K562 (cell line): ENCODE results near the gene CTDSP1. TPM values are rescaled to one million over a fixed set of nuclear protein-coding genes. Genes with fewer than 3 reads are reported as not detected.
A peak's percentile ranks its signal among the peaks of the same experiment; 100 is the strongest.

Experiments
- BCOR ChIP-seq: fragments of 450-650 bp; IDR thresholded peaks from 2 replicates; pipeline ENCODE4 v1.6.1; 2016
- BRD4 ChIP-seq: fragments of 200-600 bp; sonication (generic); IDR thresholded peaks from 2 replicates; pipeline ENCODE4 v1.6.1; 2017; ENCODE audit warnings: inconsistent platforms
- KDM1A ChIP-seq, 2 experiments: fragments of 450-650 bp; IDR thresholded peaks; 2 replicates each; pipeline ENCODE4 v1.6.1; 2016; ENCODE audit warnings: mild to moderate bottlenecking in 2 of 2
- RBM15 ChIP-seq: fragments of 200-400 bp; formaldehyde crosslinking; IDR thresholded peaks from 2 replicates; pipeline ENCODE4 v1.6.1; 2018; ENCODE audit warnings: mild to moderate bottlenecking, low read length, moderate library complexity; ENCODE audit not compliant: insufficient read depth
- TAF7 ChIP-seq: fragments of 450-650 bp; IDR thresholded peaks from 2 replicates; pipeline ENCODE4 v1.6.1; 2016; ENCODE audit warnings: missing genetic modification characterization, missing compliant biosample characterization
- TEAD1 ChIP-seq, 2 experiments: fragments of 450-650 bp in 1 of 2; sonication (generic) in 1 of 2; formaldehyde crosslinking; IDR thresholded peaks; 2 replicates each; pipeline versions ENCODE4 v1.4.0 to v1.8.0; 2020 to 2022; ENCODE audit warnings: mild to moderate bottlenecking in 2 of 2, missing genetic modification reagents in 1 of 2
- ZFX ChIP-seq: sonication (generic); formaldehyde crosslinking; IDR thresholded peaks from 2 replicates; pipeline ENCODE4 v1.8.0; 2022; ENCODE audit warnings: mild to moderate bottlenecking, missing genetic modification reagents, moderate library complexity
- polyA plus RNA-seq, 8 experiments: library from polyadenylated mRNA; depleted of rRNA in 4 of 8; stranded (reverse) in 5 of 8; unstranded in 3 of 8; fragments of >200 nt; fragmentation: Nextera tagmentation in 2 of 8; fragmentation: Illumina TruSeq in 1 of 8; extraction: Ambion mirVana in 2 of 8; extraction: Trizol in 1 of 8; gene quantifications; 2 replicates each; pipeline versions ENCODE4 v1.2.1 to v1.2.3, GENCODE V29; 2011 to 2014; ENCODE audit warnings: inconsistent platforms in 1 of 8, missing spikeins in 1 of 8
- total RNA-seq, 7 experiments: library from RNA; depleted of rRNA in 6 of 7; stranded (reverse); fragments of >200 nt in 6 of 7; fragmentation: Illumina TruSeq in 2 of 7; extraction: Trizol in 2 of 7; gene quantifications; 2 replicates each; pipeline versions ENCODE4 v1.2.1 to v1.2.3, GENCODE V29; 2011 to 2021; ENCODE audit warnings: low replicate concordance in 1 of 7
- TF ChIP-seq, protein P1 (sequence below): fragments of 250-450 bp; sonication (Bioruptor Pico); IDR thresholded peaks from 2 replicates; pipeline ENCODE4 v1.4.0; 2020
- TF ChIP-seq, protein P2 (sequence below): fragments of 450-650 bp; IDR thresholded peaks from one replicate; pipeline ENCODE4 v1.6.1; 2018; ENCODE audit warnings: mild to moderate bottlenecking, moderate library complexity; ENCODE audit not compliant: partially characterized antibody
- TF ChIP-seq, protein P3 (sequence below): fragments of 250-450 bp; sonication (Bioruptor Pico); IDR thresholded peaks from 2 replicates; pipeline ENCODE4 v1.4.0; 2020; ENCODE audit warnings: mild to moderate bottlenecking, moderate library complexity
- TF ChIP-seq, protein P4 (sequence below), 2 experiments: fragments of 450-650 bp in 1 of 2; sonication (generic) in 1 of 2; formaldehyde crosslinking; conservative IDR thresholded peaks; 2 replicates each; pipeline versions ENCODE4 v1.4.0 to v1.8.1; 2020 to 2022; ENCODE audit warnings: mild to moderate bottlenecking in 1 of 2, missing genetic modification reagents in 1 of 2

The CTDSP1 gene
- total and polyA plus RNA-seq, 9 of the 15 experiments (the other 6 are each of a cell fraction or from before 2014, with no cell fraction given): 2.4 to 74.8 (median 45.8) TPM

DNA sequence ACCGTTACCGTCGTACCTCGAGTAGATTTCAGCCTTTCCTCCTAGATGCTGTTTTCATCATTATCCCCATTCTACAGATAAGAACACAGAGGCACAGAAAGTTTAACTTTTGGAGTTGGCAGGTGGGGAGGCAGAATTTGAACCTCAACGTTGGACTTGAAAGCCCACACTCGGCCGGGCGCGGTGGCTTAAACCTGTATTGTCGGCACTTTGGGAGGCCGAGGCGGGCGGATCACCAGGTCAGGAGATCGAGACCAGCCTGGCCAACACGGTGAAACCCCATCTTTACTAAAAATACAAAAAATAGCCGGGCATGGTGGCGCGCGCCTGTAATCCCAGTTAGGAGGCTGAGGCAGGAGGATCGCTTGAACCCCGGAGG, 31.5 kb upstream of the CTDSP1 start (continued):
- TF ChIP-seq, protein P1, sequence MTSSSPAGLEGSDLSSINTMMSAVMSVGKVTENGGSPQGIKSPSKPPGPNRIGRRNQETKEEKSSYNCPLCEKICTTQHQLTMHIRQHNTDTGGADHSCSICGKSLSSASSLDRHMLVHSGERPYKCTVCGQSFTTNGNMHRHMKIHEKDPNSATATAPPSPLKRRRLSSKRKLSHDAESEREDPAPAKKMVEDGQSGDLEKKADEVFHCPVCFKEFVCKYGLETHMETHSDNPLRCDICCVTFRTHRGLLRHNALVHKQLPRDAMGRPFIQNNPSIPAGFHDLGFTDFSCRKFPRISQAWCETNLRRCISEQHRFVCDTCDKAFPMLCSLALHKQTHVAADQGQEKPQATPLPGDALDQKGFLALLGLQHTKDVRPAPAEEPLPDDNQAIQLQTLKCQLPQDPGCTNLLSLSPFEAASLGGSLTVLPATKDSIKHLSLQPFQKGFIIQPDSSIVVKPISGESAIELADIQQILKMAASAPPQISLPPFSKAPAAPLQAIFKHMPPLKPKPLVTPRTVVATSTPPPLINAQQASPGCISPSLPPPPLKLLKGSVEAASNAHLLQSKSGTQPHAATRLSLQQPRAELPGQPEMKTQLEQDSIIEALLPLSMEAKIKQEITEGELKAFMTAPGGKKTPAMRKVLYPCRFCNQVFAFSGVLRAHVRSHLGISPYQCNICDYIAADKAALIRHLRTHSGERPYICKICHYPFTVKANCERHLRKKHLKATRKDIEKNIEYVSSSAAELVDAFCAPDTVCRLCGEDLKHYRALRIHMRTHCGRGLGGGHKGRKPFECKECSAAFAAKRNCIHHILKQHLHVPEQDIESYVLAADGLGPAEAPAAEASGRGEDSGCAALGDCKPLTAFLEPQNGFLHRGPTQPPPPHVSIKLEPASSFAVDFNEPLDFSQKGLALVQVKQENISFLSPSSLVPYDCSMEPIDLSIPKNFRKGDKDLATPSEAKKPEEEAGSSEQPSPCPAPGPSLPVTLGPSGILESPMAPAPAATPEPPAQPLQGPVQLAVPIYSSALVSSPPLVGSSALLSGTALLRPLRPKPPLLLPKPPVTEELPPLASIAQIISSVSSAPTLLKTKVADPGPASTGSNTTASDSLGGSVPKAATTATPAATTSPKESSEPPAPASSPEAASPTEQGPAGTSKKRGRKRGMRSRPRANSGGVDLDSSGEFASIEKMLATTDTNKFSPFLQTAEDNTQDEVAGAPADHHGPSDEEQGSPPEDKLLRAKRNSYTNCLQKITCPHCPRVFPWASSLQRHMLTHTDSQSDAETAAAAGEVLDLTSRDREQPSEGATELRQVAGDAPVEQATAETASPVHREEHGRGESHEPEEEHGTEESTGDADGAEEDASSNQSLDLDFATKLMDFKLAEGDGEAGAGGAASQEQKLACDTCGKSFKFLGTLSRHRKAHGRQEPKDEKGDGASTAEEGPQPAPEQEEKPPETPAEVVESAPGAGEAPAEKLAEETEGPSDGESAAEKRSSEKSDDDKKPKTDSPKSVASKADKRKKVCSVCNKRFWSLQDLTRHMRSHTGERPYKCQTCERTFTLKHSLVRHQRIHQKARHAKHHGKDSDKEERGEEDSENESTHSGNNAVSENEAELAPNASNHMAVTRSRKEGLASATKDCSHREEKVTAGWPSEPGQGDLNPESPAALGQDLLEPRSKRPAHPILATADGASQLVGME (CRISPR knock-in tag): no peak
- TF ChIP-seq TEAD1 (CRISPR knock-in tag; IDR thresholded peaks at IDR 0.05) (no peak), BCOR (peak; percentile 97), BRD4 (no peak), TAF7 (no peak), ZFX (CRISPR knock-in tag) (peak; percentile 1; the same call in 1 of the 2 replicates), KDM1A (IDR thresholded peaks at IDR 0.05) (peak; percentile 88 to 94), RBM15 (no peak)
- TF ChIP-seq, protein P2, sequence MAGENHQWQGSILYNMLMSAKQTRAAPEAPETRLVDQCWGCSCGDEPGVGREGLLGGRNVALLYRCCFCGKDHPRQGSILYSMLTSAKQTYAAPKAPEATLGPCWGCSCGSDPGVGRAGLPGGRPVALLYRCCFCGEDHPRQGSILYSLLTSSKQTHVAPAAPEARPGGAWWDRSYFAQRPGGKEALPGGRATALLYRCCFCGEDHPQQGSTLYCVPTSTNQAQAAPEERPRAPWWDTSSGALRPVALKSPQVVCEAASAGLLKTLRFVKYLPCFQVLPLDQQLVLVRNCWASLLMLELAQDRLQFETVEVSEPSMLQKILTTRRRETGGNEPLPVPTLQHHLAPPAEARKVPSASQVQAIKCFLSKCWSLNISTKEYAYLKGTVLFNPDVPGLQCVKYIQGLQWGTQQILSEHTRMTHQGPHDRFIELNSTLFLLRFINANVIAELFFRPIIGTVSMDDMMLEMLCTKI: no peak
- TF ChIP-seq, protein P3, sequence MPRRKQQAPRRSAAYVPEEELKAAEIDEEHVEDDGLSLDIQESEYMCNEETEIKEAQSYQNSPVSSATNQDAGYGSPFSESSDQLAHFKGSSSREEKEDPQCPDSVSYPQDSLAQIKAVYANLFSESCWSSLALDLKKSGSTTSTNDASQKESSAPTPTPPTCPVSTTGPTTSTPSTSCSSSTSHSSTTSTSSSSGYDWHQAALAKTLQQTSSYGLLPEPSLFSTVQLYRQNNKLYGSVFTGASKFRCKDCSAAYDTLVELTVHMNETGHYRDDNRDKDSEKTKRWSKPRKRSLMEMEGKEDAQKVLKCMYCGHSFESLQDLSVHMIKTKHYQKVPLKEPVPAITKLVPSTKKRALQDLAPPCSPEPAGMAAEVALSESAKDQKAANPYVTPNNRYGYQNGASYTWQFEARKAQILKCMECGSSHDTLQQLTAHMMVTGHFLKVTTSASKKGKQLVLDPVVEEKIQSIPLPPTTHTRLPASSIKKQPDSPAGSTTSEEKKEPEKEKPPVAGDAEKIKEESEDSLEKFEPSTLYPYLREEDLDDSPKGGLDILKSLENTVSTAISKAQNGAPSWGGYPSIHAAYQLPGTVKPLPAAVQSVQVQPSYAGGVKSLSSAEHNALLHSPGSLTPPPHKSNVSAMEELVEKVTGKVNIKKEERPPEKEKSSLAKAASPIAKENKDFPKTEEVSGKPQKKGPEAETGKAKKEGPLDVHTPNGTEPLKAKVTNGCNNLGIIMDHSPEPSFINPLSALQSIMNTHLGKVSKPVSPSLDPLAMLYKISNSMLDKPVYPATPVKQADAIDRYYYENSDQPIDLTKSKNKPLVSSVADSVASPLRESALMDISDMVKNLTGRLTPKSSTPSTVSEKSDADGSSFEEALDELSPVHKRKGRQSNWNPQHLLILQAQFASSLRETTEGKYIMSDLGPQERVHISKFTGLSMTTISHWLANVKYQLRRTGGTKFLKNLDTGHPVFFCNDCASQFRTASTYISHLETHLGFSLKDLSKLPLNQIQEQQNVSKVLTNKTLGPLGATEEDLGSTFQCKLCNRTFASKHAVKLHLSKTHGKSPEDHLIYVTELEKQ (CRISPR knock-in tag): no peak
- TF ChIP-seq, protein P4, sequence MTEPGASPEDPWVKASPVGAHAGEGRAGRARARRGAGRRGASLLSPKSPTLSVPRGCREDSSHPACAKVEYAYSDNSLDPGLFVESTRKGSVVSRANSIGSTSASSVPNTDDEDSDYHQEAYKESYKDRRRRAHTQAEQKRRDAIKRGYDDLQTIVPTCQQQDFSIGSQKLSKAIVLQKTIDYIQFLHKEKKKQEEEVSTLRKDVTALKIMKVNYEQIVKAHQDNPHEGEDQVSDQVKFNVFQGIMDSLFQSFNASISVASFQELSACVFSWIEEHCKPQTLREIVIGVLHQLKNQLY (CRISPR knock-in tag; conservative IDR thresholded peaks at IDR 0.05): no peak
